ENCODE results near the gene SLC12A8.
"Not testable (repeated sequence)": the region's sequence is repeated elsewhere in the genome, so short reads cannot be mapped to it uniquely, and the experiment has no call there.

The SLC12A8 gene

DNA sequence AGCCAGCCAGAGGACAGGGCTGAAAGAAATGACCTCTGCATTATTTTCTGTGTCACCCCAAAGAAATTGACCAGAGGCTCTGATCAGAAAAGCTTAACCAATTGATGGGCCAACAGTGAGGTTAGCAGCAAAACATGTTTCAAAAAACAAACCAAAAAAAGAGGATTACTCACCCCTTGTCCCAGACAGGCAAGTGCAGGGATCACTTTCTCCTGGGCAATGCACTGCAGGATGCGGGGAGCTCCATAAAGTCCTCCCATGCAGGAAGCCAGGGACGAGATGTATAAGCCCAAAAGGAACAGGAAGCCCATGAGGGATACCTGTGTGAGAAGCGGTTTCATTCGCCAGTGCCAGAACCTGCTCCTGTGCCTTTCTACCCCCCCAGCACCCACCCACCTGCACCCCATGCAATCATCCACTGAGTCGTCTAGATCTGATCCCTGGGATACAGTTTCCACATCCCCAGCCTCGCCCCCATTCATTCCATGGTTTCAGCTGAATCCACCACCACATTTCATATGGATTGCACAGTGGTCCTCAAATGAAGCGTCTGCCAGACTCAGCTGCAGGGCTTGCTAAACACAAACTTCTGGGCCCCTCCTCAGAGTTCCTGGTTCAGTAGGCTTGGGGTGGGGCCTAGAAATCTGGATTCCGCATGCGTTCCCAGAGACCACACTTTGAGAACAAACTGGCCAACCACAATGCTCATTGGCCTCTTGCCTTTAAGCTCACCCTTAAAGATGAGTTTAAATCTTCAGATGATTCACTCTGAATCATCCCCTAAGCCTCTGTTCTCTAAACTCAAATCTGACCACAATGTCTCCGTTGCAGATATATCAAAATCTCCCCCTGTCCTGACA, 102.3 kb downstream of the SLC12A8 start:
- DNase-seq: no peak

DNA sequence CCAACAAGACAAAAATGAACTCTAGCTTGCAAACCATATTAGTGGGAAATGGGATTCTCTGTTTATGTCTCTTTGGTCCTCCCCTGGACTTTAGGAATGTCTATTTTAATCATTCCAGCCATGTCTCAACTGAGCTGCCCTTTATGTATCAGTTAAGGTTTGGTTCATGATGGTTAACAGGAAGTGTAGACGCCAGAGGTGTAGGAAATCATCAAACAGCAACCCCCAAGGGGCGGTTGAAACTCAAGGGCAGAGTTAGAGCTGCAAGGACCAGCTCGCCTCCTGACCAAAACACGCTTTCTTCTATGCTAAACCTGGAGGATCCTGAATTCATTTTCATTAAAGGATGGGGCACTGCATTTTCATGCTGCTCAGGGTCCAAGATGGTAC, 103.0 kb downstream of the SLC12A8 start:
- DNase-seq: no peak

DNA sequence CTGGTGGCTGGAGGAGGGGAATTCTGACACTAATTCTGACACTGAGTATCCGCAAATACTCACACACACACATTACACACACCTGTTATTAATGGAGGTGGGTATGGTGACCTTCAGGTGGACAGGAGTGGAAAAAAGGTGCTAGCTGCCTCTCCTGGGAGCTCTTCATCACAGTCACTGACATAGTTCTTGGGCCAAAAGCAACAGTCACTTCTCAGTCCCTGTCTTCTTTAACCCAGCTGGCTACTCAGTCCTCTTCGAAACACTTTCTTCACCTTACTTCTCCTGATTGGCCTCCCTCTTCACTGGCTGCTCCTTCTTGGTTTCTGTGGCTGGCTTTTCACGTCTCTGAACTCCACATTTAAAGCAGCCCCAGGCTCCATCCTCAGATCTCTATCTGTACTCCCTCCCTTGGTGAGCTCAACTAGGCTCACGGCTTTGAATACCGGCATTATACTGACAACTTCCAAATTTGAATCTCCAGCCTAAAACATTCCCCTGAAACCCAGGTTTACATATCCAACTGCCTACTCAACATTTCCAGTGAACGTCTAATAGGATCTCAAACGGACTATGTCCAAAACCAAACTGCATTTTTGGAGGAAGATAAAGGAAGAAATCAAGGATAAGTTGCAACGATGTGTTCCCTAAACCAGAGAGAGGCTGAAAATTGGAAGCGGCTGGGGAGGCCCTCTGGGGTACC, 103.6 kb downstream of the SLC12A8 start:
- DNase-seq: no peak

DNA sequence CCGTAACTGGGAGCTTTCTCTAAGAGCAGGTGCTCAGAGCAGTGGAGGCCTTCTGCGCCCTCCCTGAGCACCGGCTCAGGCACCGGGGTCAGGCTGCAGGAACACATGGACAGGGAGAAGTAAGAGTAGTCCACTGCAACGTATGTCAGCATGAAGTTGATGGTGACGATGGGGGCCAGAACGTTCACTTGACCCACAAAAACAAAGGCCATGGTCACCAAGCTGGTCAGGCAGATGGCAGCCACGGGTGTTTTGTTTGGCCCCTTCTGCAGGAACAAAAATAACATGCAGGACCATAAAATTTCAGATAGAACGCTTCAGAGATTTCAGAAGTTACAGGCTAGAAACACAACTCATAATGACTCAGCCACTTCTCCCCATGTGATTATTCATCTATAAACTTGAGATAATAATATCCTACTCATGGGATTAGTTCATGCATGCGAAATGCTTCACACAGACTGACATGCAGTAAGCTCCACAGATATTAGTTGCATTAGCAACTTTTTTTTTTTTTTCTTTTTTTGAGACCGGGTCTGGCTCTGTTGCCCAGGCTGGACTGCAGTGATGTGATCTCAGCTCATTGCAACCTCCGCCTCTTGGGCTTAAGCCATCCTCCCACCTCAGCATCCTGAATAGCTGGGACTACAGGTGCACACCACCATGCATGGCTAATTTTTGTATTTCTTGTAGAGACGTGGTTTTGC, 104.5 kb downstream of the SLC12A8 start:
- DNase-seq: no peak

DNA sequence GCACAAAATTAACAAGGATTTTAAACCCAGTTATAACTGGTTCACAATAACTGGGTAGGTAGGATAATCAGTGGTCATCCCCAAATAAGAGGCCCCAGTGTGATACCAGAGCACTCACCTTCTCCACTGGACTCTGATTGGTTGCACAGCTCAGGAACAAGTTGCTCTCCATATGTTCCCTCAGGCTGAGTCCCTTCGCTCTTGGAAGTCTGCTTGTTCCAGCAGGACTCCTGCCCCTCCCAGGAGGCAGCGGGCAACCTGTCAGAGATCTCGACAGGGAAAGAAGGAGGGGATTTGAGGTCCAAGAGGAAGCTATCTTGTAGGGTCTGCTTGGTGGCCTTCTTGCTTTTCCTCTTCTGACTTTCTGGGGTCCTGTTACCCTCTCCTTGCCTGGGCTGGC, 105.2 kb downstream of the SLC12A8 start:
- DNase-seq: no peak

DNA sequence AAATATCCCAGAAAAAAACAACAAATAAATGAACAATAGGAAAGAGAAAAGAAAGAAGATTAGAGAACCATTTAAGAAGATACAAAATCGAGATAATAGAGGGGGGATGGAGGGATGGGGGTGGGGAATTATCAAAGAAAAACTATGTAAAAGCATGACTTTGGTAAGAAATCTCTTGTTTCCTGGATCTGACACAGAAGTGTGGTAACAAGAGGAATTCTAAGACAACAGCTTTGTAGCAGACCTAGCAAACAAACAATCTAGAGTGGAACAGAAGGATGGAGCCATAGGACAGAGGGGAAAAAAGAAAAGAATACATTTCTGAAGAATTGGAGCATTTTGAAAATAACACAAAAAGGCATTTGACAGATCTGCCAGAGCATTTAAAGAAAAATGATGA, 107.4 kb downstream of the SLC12A8 start:
- no peak for DNase-seq

DNA sequence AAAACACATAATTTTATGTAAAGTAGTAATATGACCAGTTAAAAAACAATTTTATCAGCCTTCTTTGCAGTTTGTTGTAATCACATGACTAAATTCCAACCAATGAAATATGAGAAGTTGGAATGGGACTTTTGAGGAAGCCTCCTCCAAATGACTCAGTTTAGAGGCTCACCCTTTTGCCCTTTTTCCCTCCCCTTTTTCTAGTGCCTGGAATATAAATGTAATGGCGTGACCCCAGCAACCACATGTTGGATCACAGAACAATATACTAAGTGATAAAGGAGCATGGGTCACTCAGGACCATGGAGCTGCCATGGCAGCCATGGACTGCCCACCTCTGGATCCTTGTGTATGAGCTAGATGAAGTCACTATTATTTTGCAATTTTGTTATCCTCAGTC, 107.9 kb downstream of the SLC12A8 start:
- no peak for DNase-seq

DNA sequence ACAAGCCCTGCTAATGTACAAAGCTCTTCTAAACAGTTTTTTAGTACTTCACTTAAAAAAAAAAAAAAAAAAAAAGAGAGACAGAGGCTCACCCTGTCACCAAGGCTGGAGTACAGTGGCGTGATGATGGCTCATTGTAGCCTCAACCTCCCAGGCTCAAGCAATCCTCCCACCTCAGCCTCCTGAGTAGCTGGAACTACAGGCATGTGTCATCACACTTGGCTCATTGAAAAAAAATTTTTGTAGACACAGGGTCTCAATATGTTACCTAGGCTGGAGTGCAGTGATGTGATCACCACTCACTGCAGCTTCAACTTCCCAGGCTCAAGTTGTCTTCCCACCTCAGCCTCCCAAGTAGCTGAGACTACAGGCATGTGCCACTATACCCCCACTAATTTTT, 109.1 kb downstream of the SLC12A8 start:
- DNase-seq: no peak

DNA sequence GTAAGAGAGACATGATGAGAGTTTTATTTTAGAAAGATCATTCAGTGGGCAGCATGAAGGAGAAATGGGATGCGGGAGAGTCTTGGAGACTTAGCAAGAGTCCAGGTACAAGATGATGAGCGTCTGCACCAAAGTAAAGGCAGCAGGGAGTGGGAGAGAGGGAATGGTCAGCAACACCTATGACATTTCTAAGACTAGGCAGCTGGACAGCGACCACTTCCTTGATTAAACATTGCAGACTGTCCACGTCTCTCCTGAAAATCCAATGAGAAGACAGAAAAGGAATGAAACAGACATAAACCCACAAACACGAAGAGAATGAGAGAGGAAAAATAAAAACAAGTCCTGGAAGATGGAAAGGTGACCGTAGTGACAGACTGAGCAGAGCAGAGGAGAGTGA, 110.1 kb downstream of the SLC12A8 start:
- no peak for DNase-seq

DNA sequence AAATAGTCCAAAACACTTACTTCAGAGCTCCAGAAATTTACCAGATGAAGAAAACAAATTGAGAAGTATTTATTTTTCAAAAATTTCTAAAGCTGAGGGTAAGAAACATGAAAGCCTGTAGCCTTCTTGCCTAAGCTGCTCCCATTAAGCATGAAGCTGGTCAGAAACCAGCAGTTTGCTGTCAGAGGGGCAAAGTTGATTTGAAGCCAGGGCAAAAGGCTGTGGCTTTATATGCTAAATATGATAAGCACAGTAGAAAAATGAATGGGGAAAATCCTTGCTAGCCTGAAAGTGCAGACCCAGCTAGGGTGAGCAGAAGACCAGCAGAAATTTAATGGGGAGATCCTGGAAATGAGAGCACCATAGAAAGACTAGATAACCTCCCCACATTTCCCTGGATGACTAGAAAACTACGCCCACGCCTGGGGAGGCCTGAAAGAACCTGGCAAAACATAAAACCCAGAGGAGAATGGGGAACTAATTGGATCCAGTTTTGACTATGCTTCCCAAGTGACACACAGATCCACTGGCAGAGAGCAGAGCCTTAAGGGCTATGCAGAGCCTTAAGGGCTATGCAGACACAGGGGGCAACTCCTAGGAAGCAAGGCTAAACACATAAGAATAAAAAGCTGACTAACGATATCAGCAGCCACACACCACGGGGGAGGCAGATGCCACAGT, 113.8 kb downstream of the SLC12A8 start:
- no peak for DNase-seq

DNA sequence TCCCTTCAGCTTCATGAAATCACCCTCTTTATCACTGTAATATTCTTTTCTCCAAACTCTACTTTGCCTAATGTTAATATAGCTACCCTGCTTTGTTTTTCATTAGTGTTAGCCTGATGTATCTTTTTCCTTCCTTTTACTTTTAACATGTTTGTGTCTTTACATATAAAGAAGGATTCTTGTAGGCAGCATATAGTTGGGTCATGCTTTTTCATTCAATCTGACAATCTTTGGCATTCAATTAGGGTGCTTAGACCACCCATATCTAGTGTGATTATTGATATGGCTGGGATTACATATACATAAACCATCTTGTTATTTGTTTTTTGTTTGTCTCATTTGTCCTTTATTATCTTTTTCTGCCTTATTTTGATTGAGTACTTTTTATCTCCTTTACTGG, 121.9 kb downstream of the SLC12A8 start:
- DNase-seq: no peak

DNA sequence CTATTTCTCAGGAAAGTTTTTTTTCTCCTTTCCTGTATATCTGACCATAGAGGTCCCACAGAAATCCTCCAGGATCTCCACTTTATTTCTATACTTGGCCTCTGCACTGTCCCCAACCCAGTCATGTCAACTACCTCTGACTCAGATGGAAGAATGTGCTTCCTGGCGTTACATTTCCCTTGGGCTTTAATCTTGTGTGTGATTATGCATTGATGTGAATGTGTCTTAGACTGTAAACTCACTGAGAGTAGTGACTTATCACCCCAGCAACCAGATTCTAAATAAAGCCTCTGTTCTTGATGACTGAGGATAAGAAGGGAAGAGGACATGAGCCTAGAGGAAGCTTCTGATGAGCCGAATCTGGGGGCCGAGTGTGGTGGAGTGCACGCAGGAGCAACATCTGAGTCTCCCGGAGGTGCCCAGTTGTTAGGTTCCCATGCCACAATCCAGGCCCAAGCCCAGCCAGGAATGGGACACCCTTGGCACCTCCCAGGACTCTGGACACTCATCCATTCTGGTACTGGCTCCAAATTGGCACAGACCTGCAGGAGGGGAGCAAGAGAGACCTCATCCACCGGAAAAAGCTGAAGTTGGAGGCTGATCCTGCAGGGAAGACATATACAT, 124.7 kb downstream of the SLC12A8 start:
- no peak for DNase-seq

DNA sequence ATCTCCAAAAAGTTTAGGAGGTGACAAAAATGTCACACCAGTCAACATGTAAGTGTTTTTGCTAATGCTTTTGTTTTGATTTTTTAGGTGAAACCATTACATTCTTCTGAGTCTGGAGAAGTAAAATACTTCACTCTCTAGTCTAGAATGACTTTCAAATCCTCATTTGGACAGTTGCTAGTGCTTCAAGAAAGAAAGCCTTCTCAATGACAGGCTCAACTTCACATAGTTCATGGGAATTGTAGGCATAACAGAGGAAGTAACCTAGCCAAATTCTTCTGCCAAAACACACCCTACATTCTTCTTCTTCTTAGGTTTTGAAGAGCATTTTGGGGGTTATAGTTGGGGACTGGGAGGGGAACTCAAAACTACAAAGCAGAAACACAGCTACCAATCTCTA, 127.4 kb downstream of the SLC12A8 start:
- DNase-seq: no peak

DNA sequence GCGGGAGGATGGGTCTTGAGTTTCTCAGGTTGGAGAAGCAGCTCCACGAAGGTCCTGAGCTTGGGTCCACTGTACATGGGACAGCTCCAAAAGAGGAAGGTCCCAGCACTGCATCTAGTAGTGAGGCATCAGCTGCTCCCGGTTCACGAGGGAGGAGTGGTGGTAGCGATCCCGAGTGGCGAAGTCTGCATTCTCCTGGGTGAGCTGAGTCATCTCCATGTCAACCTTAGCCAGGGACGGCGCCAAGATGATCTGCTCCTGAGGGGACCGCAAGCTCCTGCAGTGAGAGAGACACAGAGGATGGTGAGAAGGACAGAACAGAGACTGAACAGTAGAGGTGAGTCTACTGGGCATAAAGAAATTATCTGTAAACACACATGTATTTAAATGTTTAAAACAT, 128.8 kb downstream of the SLC12A8 start:
- no peak for DNase-seq

DNA sequence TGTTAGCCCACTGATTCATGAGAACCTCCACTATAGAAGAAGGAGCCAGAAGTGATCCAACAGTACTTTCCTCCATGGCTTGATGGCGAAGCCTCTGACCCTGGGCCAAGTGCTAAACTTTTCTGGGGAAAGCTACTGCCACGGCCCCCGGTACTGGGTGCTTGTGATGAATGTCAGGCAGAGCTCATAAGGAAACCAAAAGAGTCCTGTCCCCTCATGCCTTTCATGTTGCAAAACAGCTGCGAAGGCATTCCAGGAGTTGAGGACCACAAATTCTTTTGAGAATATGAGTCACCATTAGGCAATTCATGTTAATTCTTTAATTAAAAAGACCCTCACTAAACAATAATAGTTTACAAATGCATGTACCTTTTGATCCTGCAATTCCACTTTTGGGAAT, 130.2 kb downstream of the SLC12A8 start:
- not testable (repeated sequence) for DNase-seq

DNA sequence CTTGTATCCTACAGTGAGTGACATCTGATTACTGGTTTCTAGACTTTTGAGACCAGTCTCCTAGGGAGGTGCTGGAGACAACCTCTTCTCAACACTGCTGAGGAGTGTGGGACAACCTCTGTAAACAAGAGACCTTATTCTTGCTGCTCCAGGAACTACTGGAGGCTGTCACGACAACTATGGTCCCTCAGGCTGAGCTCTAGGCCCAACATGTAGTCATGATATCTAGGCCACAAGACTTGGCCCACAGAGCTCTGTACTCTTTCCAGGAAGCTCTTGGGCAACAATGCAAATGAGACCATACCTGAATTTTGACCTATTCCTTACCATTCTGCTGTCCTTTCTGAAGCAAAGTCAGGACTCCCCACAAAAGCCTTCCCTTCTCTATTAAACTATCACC, 132.5 kb downstream of the SLC12A8 start:
- no peak for DNase-seq

DNA sequence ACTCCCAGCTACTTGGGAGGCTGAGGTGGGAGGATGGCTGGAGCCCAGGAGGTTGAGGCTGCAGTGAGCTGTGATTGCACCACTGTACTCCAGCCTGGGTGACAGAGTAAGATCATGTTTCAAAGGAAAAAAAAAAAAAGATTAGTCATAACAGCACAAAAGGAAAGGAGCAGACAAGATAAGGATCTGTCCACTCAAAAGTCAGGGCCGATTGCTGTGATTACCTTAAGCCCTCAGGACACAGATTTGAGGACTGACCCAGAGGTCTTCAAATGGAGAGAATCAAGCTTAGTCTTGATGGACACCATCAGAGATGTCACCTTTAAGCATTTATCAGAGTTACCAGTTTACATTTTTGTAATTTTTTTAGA, 132.9 kb downstream of the SLC12A8 start:
- no peak for DNase-seq

DNA sequence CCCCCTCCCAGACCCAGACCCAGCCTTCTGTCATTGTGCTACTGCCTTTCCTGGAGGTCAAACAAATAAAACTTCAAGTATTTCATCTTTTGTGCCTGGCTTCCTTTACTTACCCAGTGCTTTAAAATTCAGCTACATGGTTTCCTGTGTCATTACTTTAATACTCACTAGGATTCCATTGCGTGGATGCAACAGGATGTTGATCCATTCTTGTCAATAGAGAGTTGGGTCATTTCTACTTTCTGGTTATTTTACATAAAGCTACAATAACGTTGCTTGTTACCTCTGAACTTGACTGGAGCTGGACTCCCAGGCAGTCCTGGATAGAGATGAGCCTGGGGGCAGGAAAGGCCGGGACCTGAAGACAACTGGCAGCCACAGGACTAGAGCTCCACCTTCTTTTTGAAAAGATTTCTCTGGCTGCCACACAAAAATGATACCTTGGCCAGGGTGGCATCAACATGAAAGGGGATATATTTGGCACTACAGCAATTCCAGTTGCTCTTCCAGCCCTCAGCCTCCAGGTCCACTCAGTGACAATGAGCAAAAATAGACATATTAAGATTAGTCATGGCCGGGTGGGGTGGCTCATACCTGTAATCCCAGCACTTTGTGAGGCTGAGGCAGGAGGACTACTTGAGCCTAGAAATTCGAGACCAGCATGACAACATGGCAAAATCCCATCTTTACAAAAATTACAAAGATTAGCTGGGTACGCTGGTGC, 133.4 kb downstream of the SLC12A8 start:
- DNase-seq: no peak

DNA sequence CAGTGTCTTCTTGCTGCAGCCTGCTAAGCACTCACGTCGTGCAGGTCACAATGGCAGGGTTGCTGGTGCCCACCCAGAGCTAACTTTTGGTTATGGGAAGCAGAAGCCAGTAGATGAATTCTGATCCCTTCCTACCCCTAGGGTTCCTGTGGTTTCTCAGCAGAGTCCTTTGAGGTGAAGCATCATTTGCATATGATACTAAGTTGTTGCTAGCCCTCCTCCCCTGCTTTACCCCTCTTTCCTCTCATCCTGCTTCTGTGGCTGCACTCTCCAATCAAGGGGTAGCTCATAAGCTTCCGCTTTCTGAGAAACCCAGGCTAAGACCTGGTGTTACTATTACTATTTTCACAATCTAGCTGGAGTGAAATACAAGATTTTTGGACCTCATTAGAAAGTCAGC, 134.7 kb downstream of the SLC12A8 start:
- DNase-seq: no peak

DNA sequence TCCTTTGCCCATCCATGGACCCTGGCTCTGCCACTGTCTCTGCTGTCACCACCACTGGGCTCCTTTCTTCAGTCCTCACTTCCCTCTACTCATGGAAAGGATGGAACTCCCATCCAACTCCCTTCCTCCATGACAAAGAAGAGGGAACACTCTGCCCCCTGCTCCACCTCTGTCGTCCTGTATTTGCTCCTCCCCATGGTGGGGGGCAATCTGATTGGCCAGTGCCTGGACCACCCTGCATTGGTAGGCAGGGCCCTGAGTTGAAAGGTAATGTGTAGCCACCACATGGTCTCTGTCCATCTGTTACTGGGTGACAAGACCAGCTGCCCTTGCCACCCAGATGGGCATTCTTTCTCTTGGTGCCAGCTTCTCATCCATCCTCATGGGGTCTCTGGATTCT, 136.1 kb downstream of the SLC12A8 start:
- DNase-seq: no peak

DNA sequence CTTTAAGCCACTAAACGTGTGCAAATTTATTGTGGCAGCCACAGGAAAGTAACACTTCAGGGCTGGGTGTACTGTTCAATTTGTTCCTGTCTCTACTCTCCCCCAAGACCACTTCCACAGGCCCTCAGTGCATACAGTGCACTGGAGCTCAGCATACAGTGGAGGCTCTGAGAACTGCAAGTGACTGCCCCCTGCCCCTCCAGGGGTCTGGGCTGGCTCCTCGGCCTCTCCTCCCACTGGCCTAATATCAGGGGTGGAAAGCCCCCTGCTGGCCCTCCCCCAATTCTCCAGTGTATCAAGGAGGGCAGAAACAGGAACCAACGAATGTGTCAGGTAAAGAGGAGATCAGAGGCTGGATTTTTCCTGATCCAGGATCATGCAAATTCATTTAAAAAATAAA, 136.8 kb downstream of the SLC12A8 start:
- DNase-seq: no peak

DNA sequence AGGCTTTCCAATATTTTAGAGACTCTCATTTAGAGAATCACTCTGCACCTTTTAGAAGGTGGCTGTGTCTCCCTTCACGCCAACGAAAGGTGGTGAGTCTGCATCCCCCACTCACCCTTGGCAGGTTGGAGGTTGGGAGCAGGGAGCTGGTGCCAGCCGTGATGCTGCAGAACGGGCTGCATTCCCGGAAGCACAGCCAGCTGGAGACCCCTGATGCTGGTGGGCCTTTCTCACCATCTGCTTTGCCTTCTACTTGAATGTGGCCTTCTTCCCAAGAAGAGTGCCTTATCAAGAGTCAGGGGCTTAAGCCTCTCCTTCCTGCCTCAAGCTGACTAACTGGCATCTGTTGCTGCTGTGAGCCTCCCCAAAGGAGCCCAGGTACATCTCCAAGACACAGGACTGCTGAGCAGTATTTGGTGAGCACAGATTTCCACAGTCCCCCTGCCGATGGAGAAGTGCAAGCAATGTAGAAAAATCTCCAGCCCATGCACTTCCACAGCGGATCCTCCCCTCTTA, 139.1 kb downstream of the SLC12A8 start:
- DNase-seq: no peak

Data from eye (tissue), 1 donor.